ENCODE results near the gene EFL1.

DNA sequence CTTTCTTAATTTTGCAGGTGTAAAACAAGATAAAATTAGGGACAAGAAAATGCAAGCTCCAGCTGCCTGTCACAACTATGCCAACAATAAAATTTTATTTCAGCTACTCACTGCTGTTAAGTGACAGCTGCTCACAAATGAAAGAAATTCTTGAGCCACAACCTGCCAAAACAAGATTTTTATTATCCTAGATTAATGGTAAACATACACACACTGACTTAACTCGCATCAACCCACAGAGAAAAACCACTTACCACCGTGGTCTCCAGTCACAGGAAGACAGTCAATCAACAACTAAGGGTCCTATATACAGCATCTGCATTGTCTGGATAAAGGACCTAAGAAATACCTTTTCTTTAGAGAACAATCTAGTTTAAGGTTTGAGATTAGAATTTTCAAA is 31.3 kb downstream of the EFL1 start:
- TF ChIP-seq POLR2A (IDR thresholded peaks at IDR 0.05): no peak
- TF ChIP-seq, protein P1, sequence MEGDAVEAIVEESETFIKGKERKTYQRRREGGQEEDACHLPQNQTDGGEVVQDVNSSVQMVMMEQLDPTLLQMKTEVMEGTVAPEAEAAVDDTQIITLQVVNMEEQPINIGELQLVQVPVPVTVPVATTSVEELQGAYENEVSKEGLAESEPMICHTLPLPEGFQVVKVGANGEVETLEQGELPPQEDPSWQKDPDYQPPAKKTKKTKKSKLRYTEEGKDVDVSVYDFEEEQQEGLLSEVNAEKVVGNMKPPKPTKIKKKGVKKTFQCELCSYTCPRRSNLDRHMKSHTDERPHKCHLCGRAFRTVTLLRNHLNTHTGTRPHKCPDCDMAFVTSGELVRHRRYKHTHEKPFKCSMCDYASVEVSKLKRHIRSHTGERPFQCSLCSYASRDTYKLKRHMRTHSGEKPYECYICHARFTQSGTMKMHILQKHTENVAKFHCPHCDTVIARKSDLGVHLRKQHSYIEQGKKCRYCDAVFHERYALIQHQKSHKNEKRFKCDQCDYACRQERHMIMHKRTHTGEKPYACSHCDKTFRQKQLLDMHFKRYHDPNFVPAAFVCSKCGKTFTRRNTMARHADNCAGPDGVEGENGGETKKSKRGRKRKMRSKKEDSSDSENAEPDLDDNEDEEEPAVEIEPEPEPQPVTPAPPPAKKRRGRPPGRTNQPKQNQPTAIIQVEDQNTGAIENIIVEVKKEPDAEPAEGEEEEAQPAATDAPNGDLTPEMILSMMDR (IDR thresholded peaks at IDR 0.05): no peak

Measured in heart left ventricle (tissue), 13 donors.